DND-41 (cell line): Measurements from ENCODE around the gene GFAP.

ENCODE experiments used
- ATAC-seq: fragments of 200-7000 bp; cut with Tn5 transposase; 3 replicates; pipeline ENCODE4 v1.9.1; 2021; ENCODE audit warnings: low read depth; ENCODE audit not compliant: insufficient read depth
- DNase-seq: peaks from one replicate; pipeline ENCODE4 v3.0.0-alpha.2; 2020
- H2AFZ ChIP-seq: 2 replicates; pipeline ENCODE4 v1.6.0; 2012; ENCODE audit warnings: low read depth, low read length
- H3K27ac ChIP-seq: 2 replicates; pipeline ENCODE4 v1.5.1; 2012; ENCODE audit warnings: low read length, inconsistent platforms
- H3K27me3 ChIP-seq: fragments of 200-600 bp; sonication (generic); 2 replicates; pipeline ENCODE4 v1.6.0; 2012; ENCODE audit warnings: low read length, mild to moderate bottlenecking, inconsistent platforms; ENCODE audit not compliant: insufficient read depth, poor library complexity
- H3K36me3 ChIP-seq: 2 replicates; pipeline ENCODE4 v1.5.1; 2012; ENCODE audit warnings: low read length, inconsistent platforms; ENCODE audit not compliant: insufficient read depth
- H3K4me1 ChIP-seq: 2 replicates; pipeline ENCODE4 v1.5.1; 2012; ENCODE audit warnings: mild to moderate bottlenecking, low read length; ENCODE audit not compliant: insufficient read depth
- H3K4me2 ChIP-seq: 2 replicates; pipeline ENCODE4 v1.6.0; 2012; ENCODE audit warnings: mild to moderate bottlenecking, moderate library complexity, low read length, inconsistent platforms; ENCODE audit not compliant: insufficient read depth
- H3K4me3 ChIP-seq, 2 experiments: fragments of 200-600 bp in 1 of 2; shearing (Covaris generic) in 1 of 2; 2 replicates each; pipeline ENCODE4 v1.5.1; 2012 to 2016; ENCODE audit warnings: inconsistent platforms in 2 of 2, low read length in 2 of 2, mild to moderate bottlenecking in 2 of 2, low read depth in 1 of 2, moderate library complexity in 1 of 2
- H3K79me2 ChIP-seq: 2 replicates; pipeline ENCODE4 v1.6.0; 2012; ENCODE audit warnings: low read length, inconsistent platforms; ENCODE audit not compliant: insufficient read depth
- H3K9ac ChIP-seq: 2 replicates; pipeline ENCODE4 v1.6.0; 2012; ENCODE audit warnings: low read depth, mild to moderate bottlenecking, inconsistent platforms, low read length, moderate library complexity
- H3K9me3 ChIP-seq: 2 replicates; pipeline ENCODE4 v1.5.1; 2012; ENCODE audit warnings: low read length, moderate library complexity, mild to moderate bottlenecking, inconsistent platforms; ENCODE audit not compliant: insufficient read depth, severe bottlenecking
- H4K20me1 ChIP-seq: 2 replicates; pipeline ENCODE4 v1.6.0; 2012; ENCODE audit warnings: low read length; ENCODE audit not compliant: insufficient read depth
- CTCF ChIP-seq: IDR thresholded peaks from 2 replicates; pipeline ENCODE4 v1.5.1; 2012; ENCODE audit warnings: borderline replicate concordance, low read length, moderate library complexity, mild to moderate bottlenecking; ENCODE audit not compliant: poor library complexity, severe bottlenecking; ENCODE audit errors: extremely low read depth
- EZH2 ChIP-seq: IDR thresholded peaks from 3 replicates; pipeline ENCODE4 v1.6.1; 2012; ENCODE audit warnings: borderline replicate concordance, low read depth, mild to moderate bottlenecking, moderate library complexity, low read length, inconsistent platforms; ENCODE audit not compliant: severe bottlenecking

The GFAP gene

GRCh38 chr17:44872131-44872768 is 43.0 kb downstream of the GFAP start:
- no peak overlapping the region for H3K4me2 ChIP-seq
- no peaks in the 10 kb centered on the region for H3K27me3 ChIP-seq
- ATAC-seq (no peak), DNase-seq (no peak)
- no peaks in the 10 kb centered on the region for H3K4me1 ChIP-seq
- no peak overlapping the region for H3K27ac ChIP-seq
- H3K79me2 ChIP-seq: no peaks in the 10 kb centered on the region
- peaks cover 88% of the 10 kb centered on the region for H3K36me3 ChIP-seq
- H3K4me3 ChIP-seq: no peak overlapping the region
- no peak overlapping the region for H2AFZ ChIP-seq
- peaks cover 8% of the 10 kb centered on the region; the same call in 1 of the 2 replicates for H4K20me1 ChIP-seq
- no peaks in the 10 kb centered on the region for H3K9me3 ChIP-seq
- TF ChIP-seq CTCF (no peak), EZH2 (no peak)
- H3K9ac ChIP-seq: no peak overlapping the region

- Histone ChIP-seq H3K79me2 (no peaks in the 10 kb centered on the region), H2AFZ (no peak overlapping the region), H3K4me3 (no peak overlapping the region), H3K9me3 (no peaks in the 10 kb centered on the region), H3K4me1 (no peaks in the 10 kb centered on the region), H4K20me1 (peaks cover 8% of the 10 kb centered on the region; the same call in 1 of the 2 replicates), H3K9ac (no peak overlapping the region), H3K27me3 (no peaks in the 10 kb centered on the region), H3K27ac (no peak overlapping the region), H3K36me3 (peaks cover 86% of the 10 kb centered on the region), H3K4me2 (no peak overlapping the region)
- ATAC-seq (no peak), DNase-seq (no peak)
- TF ChIP-seq CTCF (no peak), EZH2 (no peak)
These were observed 43.7 kb downstream of the GFAP start for GRCh38 chr17:44871556-44871955.

- H3K4me1 ChIP-seq: no peaks in the 10 kb centered on the region
- DNase-seq: no peak
- no peaks in the 10 kb centered on the region for H3K27me3 ChIP-seq
- H3K4me3 ChIP-seq: no peak overlapping the region
- no peaks in the 10 kb centered on the region for H3K79me2 ChIP-seq
- no peak overlapping the region for H2AFZ ChIP-seq
- no peak for ATAC-seq
- TF ChIP-seq EZH2: no peak
- peaks cover 88% of the 10 kb centered on the region for H3K36me3 ChIP-seq
- H3K4me2 ChIP-seq: no peak overlapping the region
- H3K9ac ChIP-seq: no peak overlapping the region
- H3K9me3 ChIP-seq: no peaks in the 10 kb centered on the region
- H3K27ac ChIP-seq: no peak overlapping the region
- peaks cover 14% of the 10 kb centered on the region for H4K20me1 ChIP-seq
These were observed 47.5 kb downstream of the GFAP start for GRCh38 chr17:44867841-44868240.

GRCh38 chr17:44865931-44866330 is 49.4 kb downstream of the GFAP start:
- no peak overlapping the region for H3K4me3 ChIP-seq
- H3K9ac ChIP-seq: no peak overlapping the region
- no peak overlapping the region for H3K27ac ChIP-seq
- DNase-seq (no peak), ATAC-seq (no peak)
- no peak overlapping the region for H2AFZ ChIP-seq
- H3K27me3 ChIP-seq: no peaks in the 10 kb centered on the region
- no peak overlapping the region for H3K4me2 ChIP-seq
- H3K4me1 ChIP-seq: no peaks in the 10 kb centered on the region
- TF ChIP-seq EZH2 (no peak), CTCF (no peak)
- H3K36me3 ChIP-seq: peaks cover 88% of the 10 kb centered on the region
- H4K20me1 ChIP-seq: peaks cover 10% of the 10 kb centered on the region; the same call in 1 of the 2 replicates
- H3K9me3 ChIP-seq: no peaks in the 10 kb centered on the region
- no peaks in the 10 kb centered on the region for H3K79me2 ChIP-seq
